Measurements from ENCODE around the gene CTR9.

Gene CTR9

GRCh38 chr11:10797001-10797400, 46.0 kb downstream of the CTR9 start:
- Histone ChIP-seq H3K27ac (no peak overlapping the region), H4K20me1 (peaks cover 70% of the 10 kb centered on the region), H3K27me3 (no peaks in the 10 kb centered on the region), H3K4me1 (peaks cover 14% of the 10 kb centered on the region), H3K36me3 (peaks cover 63% of the 10 kb centered on the region), H3K9me3 (no peaks in the 10 kb centered on the region), H3K4me2 (no peak overlapping the region), H3K9ac (no peak overlapping the region), H3K4me3 (no peak overlapping the region)
- no peak for TF ChIP-seq Cebpa-rat (IDR thresholded peaks at IDR 0.05)

- H3K9ac ChIP-seq: no peak overlapping the region
- H3K4me2 ChIP-seq: no peak overlapping the region
- peaks cover 14% of the 10 kb centered on the region for H3K4me1 ChIP-seq
- peaks cover 75% of the 10 kb centered on the region for H4K20me1 ChIP-seq
- no peaks in the 10 kb centered on the region for H3K9me3 ChIP-seq
- TF ChIP-seq Cebpa-rat (IDR thresholded peaks at IDR 0.05): no peak
- no peaks in the 10 kb centered on the region for H3K27me3 ChIP-seq
- H3K27ac ChIP-seq: no peak overlapping the region
- no peak overlapping the region for H3K4me3 ChIP-seq
- peaks cover 68% of the 10 kb centered on the region for H3K36me3 ChIP-seq
These were observed 46.5 kb downstream of the CTR9 start for GRCh38 chr11:10797531-10797930.

- Histone ChIP-seq H3K4me2 (no peak overlapping the region), H3K27me3 (no peaks in the 10 kb centered on the region), H4K20me1 (peaks cover 84% of the 10 kb centered on the region), H3K4me3 (no peak overlapping the region), H3K9ac (no peak overlapping the region), H3K4me1 (peaks cover 14% of the 10 kb centered on the region), H3K27ac (no peak overlapping the region), H3K9me3 (no peaks in the 10 kb centered on the region), H3K36me3 (peaks cover 77% of the 10 kb centered on the region)
- TF ChIP-seq Cebpa-rat (IDR thresholded peaks at IDR 0.05): no peak
These were observed 47.4 kb downstream of the CTR9 start for GRCh38 chr11:10798330-10798928.

- H3K27me3 ChIP-seq: no peaks in the 10 kb centered on the region
- no peak overlapping the region for H3K4me2 ChIP-seq
- no peak overlapping the region for H3K9ac ChIP-seq
- no peak overlapping the region for H3K27ac ChIP-seq
- H3K4me1 ChIP-seq: peaks cover 9% of the 10 kb centered on the region
- peaks cover 96% of the 10 kb centered on the region for H3K36me3 ChIP-seq
- no peak overlapping the region for H3K4me3 ChIP-seq
- no peaks in the 10 kb centered on the region for H3K9me3 ChIP-seq
- H4K20me1 ChIP-seq: peaks cover 100% of the 10 kb centered on the region
- TF ChIP-seq Cebpa-rat (IDR thresholded peaks at IDR 0.05): no peak
These were observed 49.2 kb downstream of the CTR9 start for GRCh38 chr11:10800292-10800691.

GRCh38 chr11:10803676-10804075, 52.6 kb downstream of the CTR9 start:
- no peak for TF ChIP-seq Cebpa-rat (IDR thresholded peaks at IDR 0.05)
- Histone ChIP-seq H3K4me2 (no peak overlapping the region), H4K20me1 (peaks cover 92% of the 10 kb centered on the region), H3K36me3 (peaks cover 85% of the 10 kb centered on the region), H3K9ac (no peak overlapping the region), H3K4me3 (no peak overlapping the region), H3K9me3 (no peaks in the 10 kb centered on the region), H3K4me1 (peaks cover 27% of the 10 kb centered on the region), H3K27ac (no peak overlapping the region), H3K27me3 (no peaks in the 10 kb centered on the region)

GRCh38 chr11:10805741-10806140, 54.7 kb downstream of the CTR9 start:
- Histone ChIP-seq H3K4me3 (peak overlapping the region; percentile 99; the same call in 1 of the 2 replicates), H3K27me3 (no peaks in the 10 kb centered on the region), H4K20me1 (peaks cover 71% of the 10 kb centered on the region), H3K4me2 (peak overlapping the region; percentile 89), H3K9me3 (no peaks in the 10 kb centered on the region), H3K36me3 (peaks cover 64% of the 10 kb centered on the region), H3K27ac (no peak overlapping the region), H3K9ac (no peak overlapping the region), H3K4me1 (peaks cover 37% of the 10 kb centered on the region)
- no peak for TF ChIP-seq Cebpa-rat (IDR thresholded peaks at IDR 0.05)

- H3K4me3 ChIP-seq: peak overlapping the region; percentile 99
- no peak overlapping the region for H3K27ac ChIP-seq
- no peaks in the 10 kb centered on the region for H3K27me3 ChIP-seq
- no peak overlapping the region for H3K9ac ChIP-seq
- H3K36me3 ChIP-seq: peaks cover 59% of the 10 kb centered on the region
- H3K9me3 ChIP-seq: no peaks in the 10 kb centered on the region
- H3K4me2 ChIP-seq: peak overlapping the region; percentile 89
- peaks cover 67% of the 10 kb centered on the region for H4K20me1 ChIP-seq
- no peak for TF ChIP-seq Cebpa-rat (IDR thresholded peaks at IDR 0.05)
- peaks cover 37% of the 10 kb centered on the region for H3K4me1 ChIP-seq
These were observed 55.2 kb downstream of the CTR9 start for GRCh38 chr11:10806206-10806605.

- H3K9me3 ChIP-seq: no peaks in the 10 kb centered on the region
- H3K4me3 ChIP-seq: peak overlapping the region; percentile 99
- H3K9ac ChIP-seq: peak overlapping the region; percentile 100
- peaks cover 45% of the 10 kb centered on the region for H3K36me3 ChIP-seq
- peak overlapping the region; percentile 89 for H3K4me2 ChIP-seq
- H3K4me1 ChIP-seq: peaks cover 37% of the 10 kb centered on the region
- no peaks in the 10 kb centered on the region for H3K27me3 ChIP-seq
- peaks cover 52% of the 10 kb centered on the region for H4K20me1 ChIP-seq
- TF ChIP-seq Cebpa-rat (IDR thresholded peaks at IDR 0.05): no peak
- peak overlapping the region; percentile 100 for H3K27ac ChIP-seq
These were observed 56.6 kb downstream of the CTR9 start for GRCh38 chr11:10807493-10808234.

GRCh38 chr11:10808235-10808552, 57.1 kb downstream of the CTR9 start:
- Histone ChIP-seq H3K4me2 (peak overlapping the region; percentile 89), H3K9me3 (no peaks in the 10 kb centered on the region), H4K20me1 (peaks cover 47% of the 10 kb centered on the region), H3K4me3 (peak overlapping the region; percentile 99), H3K27ac (peak overlapping the region; percentile 100), H3K4me1 (peaks cover 37% of the 10 kb centered on the region), H3K27me3 (no peaks in the 10 kb centered on the region), H3K36me3 (peaks cover 40% of the 10 kb centered on the region), H3K9ac (peak overlapping the region; percentile 100)
- no peak for TF ChIP-seq Cebpa-rat (IDR thresholded peaks at IDR 0.05)

GRCh38 chr11:10808553-10809372, 57.7 kb downstream of the CTR9 start, which contains the start of gene EIF4G2:
TSS of gene EIF4G2 (minus strand) at chr11:10808926.
- H3K9me3 ChIP-seq: no peaks in the 10 kb centered on the region
- H3K27me3 ChIP-seq: no peaks in the 10 kb centered on the region
- peak within 1 kb of the TSS; percentile 100 for H3K27ac ChIP-seq
- TF ChIP-seq Cebpa-rat (IDR thresholded peaks at IDR 0.05): no peak
- peak within 1 kb of the TSS; percentile 99 for H3K4me3 ChIP-seq
- H3K4me1 ChIP-seq: peaks cover 37% of the 10 kb centered on the region
- peak within 1 kb of the TSS; percentile 100 for H3K9ac ChIP-seq
- H3K4me2 ChIP-seq: peak within 1 kb of the TSS; percentile 92
- peaks cover 41% of the 10 kb centered on the region for H4K20me1 ChIP-seq
- H3K36me3 ChIP-seq: peaks cover 34% of the 10 kb centered on the region

Measured in BLaER1 (cell line).